Prostate gland (tissue), 2 donors: ENCODE measurements around the gene RNF175.

Source experiments
- POLR2A ChIP-seq: fragments of 450-650 bp; IDR thresholded peaks from one replicate; pipeline ENCODE4 v1.6.1; 2016; ENCODE audit warnings: antibody characterized with exemption, mild to moderate bottlenecking
- TF ChIP-seq, protein P1 (sequence below), 4 experiments: fragments of 200-600 bp in 2 of 4; fragments of 450-650 bp in 2 of 4; sonication (generic) in 2 of 4; IDR thresholded peaks; 1 replicate in 3 of 4; 2 replicates in 1 of 4; pipeline ENCODE4 v1.5.1; 2016 to 2019; ENCODE audit warnings: antibody characterized with exemption in 4 of 4, mild to moderate bottlenecking in 2 of 4, moderate library complexity in 2 of 4

DNA sequence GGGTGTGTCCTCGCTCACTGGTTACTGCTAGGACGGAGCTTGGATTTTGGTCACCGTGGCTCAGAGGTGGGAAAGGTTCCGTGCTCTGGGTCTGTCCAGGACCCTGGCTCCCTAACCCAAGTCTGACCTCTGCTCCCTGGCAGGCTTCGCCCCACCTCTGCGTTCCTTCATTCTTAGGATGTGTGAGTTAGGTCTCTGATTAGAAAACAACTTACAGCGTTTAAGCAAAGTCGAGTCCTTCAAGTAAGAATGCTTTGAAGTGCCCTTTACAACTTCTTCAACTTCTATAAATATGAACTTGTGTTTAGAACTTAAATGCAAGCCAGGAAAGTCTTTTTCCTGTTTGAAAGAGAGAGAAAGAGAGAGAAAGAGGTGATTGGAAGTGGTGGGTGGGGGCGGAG lies 74.9 kb downstream of the RNF175 start:
- TF ChIP-seq, protein P1, sequence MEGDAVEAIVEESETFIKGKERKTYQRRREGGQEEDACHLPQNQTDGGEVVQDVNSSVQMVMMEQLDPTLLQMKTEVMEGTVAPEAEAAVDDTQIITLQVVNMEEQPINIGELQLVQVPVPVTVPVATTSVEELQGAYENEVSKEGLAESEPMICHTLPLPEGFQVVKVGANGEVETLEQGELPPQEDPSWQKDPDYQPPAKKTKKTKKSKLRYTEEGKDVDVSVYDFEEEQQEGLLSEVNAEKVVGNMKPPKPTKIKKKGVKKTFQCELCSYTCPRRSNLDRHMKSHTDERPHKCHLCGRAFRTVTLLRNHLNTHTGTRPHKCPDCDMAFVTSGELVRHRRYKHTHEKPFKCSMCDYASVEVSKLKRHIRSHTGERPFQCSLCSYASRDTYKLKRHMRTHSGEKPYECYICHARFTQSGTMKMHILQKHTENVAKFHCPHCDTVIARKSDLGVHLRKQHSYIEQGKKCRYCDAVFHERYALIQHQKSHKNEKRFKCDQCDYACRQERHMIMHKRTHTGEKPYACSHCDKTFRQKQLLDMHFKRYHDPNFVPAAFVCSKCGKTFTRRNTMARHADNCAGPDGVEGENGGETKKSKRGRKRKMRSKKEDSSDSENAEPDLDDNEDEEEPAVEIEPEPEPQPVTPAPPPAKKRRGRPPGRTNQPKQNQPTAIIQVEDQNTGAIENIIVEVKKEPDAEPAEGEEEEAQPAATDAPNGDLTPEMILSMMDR (IDR thresholded peaks at IDR 0.05) = no peak
- no peak for TF ChIP-seq POLR2A
